GM23338 (cell line): ENCODE results near the gene TMEM120B. TPM values are rescaled to one million over a fixed set of nuclear protein-coding genes. Genes with fewer than 3 reads are reported as not detected.
A peak's percentile ranks its signal among the peaks of the same experiment; 100 is the strongest.

Experiments used
- ATAC-seq: fragments of 200-7000 bp; cut with Tn5 transposase; 3 replicates; pipeline ENCODE4 v1.9.1; 2020
- DNase-seq: peaks from one replicate; pipeline ENCODE4 v3.0.0-alpha.2; 2015; ENCODE audit warnings: low spot score
- H2AFZ ChIP-seq: fragments of 200-600 bp; sonication (generic); 2 replicates; pipeline ENCODE4 v1.8.0; 2016; ENCODE audit warnings: antibody characterized with exemption, mild to moderate bottlenecking, moderate library complexity
- H3F3A ChIP-seq: fragments of 200-600 bp; sonication (generic); replicated peaks from 2 replicates; pipeline ENCODE4 v1.8.0; 2017; ENCODE audit warnings: antibody characterized with exemption, mixed run types, low read depth
- H3K27ac ChIP-seq: fragments of 200-600 bp; sonication (generic); 2 replicates; pipeline ENCODE4 v1.6.1; 2016; ENCODE audit warnings: low read depth
- H3K27me3 ChIP-seq: fragments of 200-600 bp; sonication (generic); 2 replicates; pipeline ENCODE4 v1.8.0; 2016; ENCODE audit warnings: mild to moderate bottlenecking, mixed run types, moderate library complexity; ENCODE audit not compliant: insufficient read depth
- H3K36me3 ChIP-seq: fragments of 200-600 bp; sonication (generic); 2 replicates; pipeline ENCODE4 v1.8.0; 2016; ENCODE audit warnings: mild to moderate bottlenecking; ENCODE audit not compliant: insufficient read depth
- H3K4me1 ChIP-seq: fragments of 200-600 bp; sonication (generic); 2 replicates; pipeline ENCODE4 v1.8.0; 2016; ENCODE audit warnings: mild to moderate bottlenecking, moderate library complexity; ENCODE audit not compliant: insufficient read depth
- H3K4me2 ChIP-seq: fragments of 200-600 bp; sonication (generic); 2 replicates; pipeline ENCODE4 v1.7.1; 2017; ENCODE audit warnings: mixed run types
- H3K4me3 ChIP-seq: fragments of 200-600 bp; sonication (generic); 2 replicates; pipeline ENCODE4 v1.6.1; 2016; ENCODE audit warnings: mixed run types
- H3K79me2 ChIP-seq: fragments of 200-600 bp; sonication (generic); replicated peaks from 2 replicates; pipeline ENCODE4 v1.8.0; 2017; ENCODE audit warnings: mild to moderate bottlenecking; ENCODE audit not compliant: insufficient read depth
- H3K9me2 ChIP-seq: fragments of 200-600 bp; sonication (generic); 2 replicates; pipeline ENCODE4 v1.8.0; 2017; ENCODE audit not compliant: insufficient read depth
- H4K20me1 ChIP-seq: fragments of 200-600 bp; sonication (generic); replicated peaks from 2 replicates; pipeline ENCODE4 v1.8.0; 2017; ENCODE audit warnings: mild to moderate bottlenecking; ENCODE audit not compliant: insufficient read depth
- H3K27ac Mint-ChIP-seq: 2 replicates; pipeline ENCODE4 v1.8.0; 2020; ENCODE audit warnings: inconsistent platforms, mild to moderate bottlenecking, moderate library complexity, mixed read lengths
- H3K27me3 Mint-ChIP-seq: 3 replicates; pipeline ENCODE4 v1.8.0; 2022; ENCODE audit warnings: low read depth, mild to moderate bottlenecking, moderate library complexity, mixed read lengths, inconsistent platforms; ENCODE audit not compliant: insufficient read depth, poor library complexity
- H3K36me3 Mint-ChIP-seq: 3 replicates; pipeline ENCODE4 v1.8.0; 2021; ENCODE audit warnings: low read depth, mild to moderate bottlenecking, inconsistent platforms, moderate library complexity, mixed read lengths
- H3K4me1 Mint-ChIP-seq: 3 replicates; pipeline ENCODE4 v1.8.0; 2020; ENCODE audit warnings: mild to moderate bottlenecking, inconsistent platforms, mixed read lengths
- H3K4me3 Mint-ChIP-seq: 3 replicates; pipeline ENCODE4 v1.8.0; 2021; ENCODE audit warnings: moderate library complexity, mild to moderate bottlenecking, inconsistent platforms, mixed read lengths
- H3K9me3 Mint-ChIP-seq: 3 replicates; pipeline ENCODE4 v1.8.0; 2020; ENCODE audit warnings: moderate library complexity, mild to moderate bottlenecking, inconsistent platforms, mixed read lengths
- CTCF ChIP-seq, 2 experiments: fragments of 200-600 bp in 1 of 2; sonication (generic) in 1 of 2; conservative IDR thresholded peaks; 2 replicates each; pipeline versions ENCODE4 v1.5.1 to v1.6.1; 2016 to 2017; ENCODE audit warnings: antibody characterized with exemption in 2 of 2, low read depth in 2 of 2, mild to moderate bottlenecking in 2 of 2, moderate library complexity in 1 of 2
- EZH2phosphoT487 ChIP-seq: fragments of 200-600 bp; sonication (generic); IDR thresholded peaks from one replicate; pipeline ENCODE4 v1.8.1; 2018; ENCODE audit warnings: antibody characterized with exemption; ENCODE audit not compliant: unreplicated experiment
- STAT1 ChIP-seq: IDR thresholded peaks from one replicate; pipeline ENCODE4 v1.6.1; 2016; ENCODE audit warnings: antibody characterized with exemption; ENCODE audit not compliant: unreplicated experiment
- ZNF462 ChIP-seq: fragments of 250-450 bp; sonication (Bioruptor Pico); IDR thresholded peaks from 2 replicates; pipeline ENCODE4 v1.5.0; 2020; ENCODE audit warnings: mild to moderate bottlenecking, moderate library complexity
- polyA plus RNA-seq: library from polyadenylated mRNA; unstranded; fragments of >200 nt; fragmentation: Nextera tagmentation; extraction: Ambion mirVana; gene quantifications from 2 replicates; pipeline ENCODE4 v1.2.1, GENCODE V29; 2016
- total RNA-seq: library from RNA; depleted of rRNA; stranded (reverse); fragments of >200 nt; shearing (Covaris generic); gene quantifications from 2 replicates; pipeline ENCODE4 v1.2.3, GENCODE V29; 2014

The TMEM120B gene
- total and polyA plus RNA-seq, 2 experiments from 2014 or later = 15.0 to 36.0 TPM

- H3K27me3 Mint-ChIP-seq = peaks cover 11% of the 10 kb centered on the region
- no peaks in the 10 kb centered on the region for H3K36me3 ChIP-seq
- H2AFZ ChIP-seq = no peak overlapping the region
- H3K4me2 ChIP-seq = peak overlapping the region; percentile 66
- peaks cover 11% of the 10 kb centered on the region; the same call in 1 of the 2 replicates for H3F3A ChIP-seq
- H3K79me2 ChIP-seq = no peaks in the 10 kb centered on the region
- no peak overlapping the region for H3K4me3 Mint-ChIP-seq
- peaks cover 24% of the 10 kb centered on the region for H3K4me1 Mint-ChIP-seq
- H3K27me3 ChIP-seq = no peaks in the 10 kb centered on the region
- DNase-seq (peak; percentile 87), ATAC-seq (peak; percentile 26)
- peaks cover 23% of the 10 kb centered on the region for H3K4me1 ChIP-seq
- H3K36me3 Mint-ChIP-seq = peaks cover 12% of the 10 kb centered on the region; the same call in 2 of the 3 replicates
- H3K27ac Mint-ChIP-seq = peak overlapping the region; percentile 94
- H3K4me3 ChIP-seq = peak overlapping the region; percentile 37; the same call in 1 of the 2 replicates
- no peaks in the 10 kb centered on the region for H3K9me2 ChIP-seq
- H4K20me1 ChIP-seq = no peaks in the 10 kb centered on the region; the same call in 1 of the 2 replicates
- H3K9me3 Mint-ChIP-seq = no peaks in the 10 kb centered on the region
- TF ChIP-seq EZH2phosphoT487 (no peak), STAT1 (no peak), CTCF (conservative IDR thresholded peaks at IDR 0.05; ENCODE audit: low read depth in 2 of 2) (no peak)
- peak overlapping the region; percentile 95 for H3K27ac ChIP-seq
Observed at GRCh38 chr12:121774968-121775474, 62.5 kb downstream of the TMEM120B start.

- peak overlapping the region; percentile 66 for H3K4me2 ChIP-seq
- Mint-ChIP-seq H3K4me1 (peaks cover 22% of the 10 kb centered on the region), H3K27ac (peak overlapping the region; percentile 90), H3K4me3 (no peak overlapping the region), H3K36me3 (peaks cover 16% of the 10 kb centered on the region), H3K27me3 (peaks cover 14% of the 10 kb centered on the region), H3K9me3 (no peaks in the 10 kb centered on the region)
- H3K27ac ChIP-seq = peak overlapping the region; percentile 95
- peak; percentile 7 for ATAC-seq
- H3K27me3 ChIP-seq = no peaks in the 10 kb centered on the region
- H3K36me3 ChIP-seq = 0 out of 2 replicates have a peak, but pooled peaks cover 5% of the 10 kb centered on the region
- no peaks in the 10 kb centered on the region for H3K79me2 ChIP-seq
- no peaks in the 10 kb centered on the region for H3K9me2 ChIP-seq
- peaks cover 14% of the 10 kb centered on the region; the same call in 1 of the 2 replicates for H3F3A ChIP-seq
- no peak overlapping the region for H2AFZ ChIP-seq
- TF ChIP-seq CTCF (conservative IDR thresholded peaks at IDR 0.05; ENCODE audit: low read depth in 2 of 2) = 0 out of 4 replicates have a peak, but pooled peaks of 1 of the 2 experiments have one; percentile 4
- TF ChIP-seq ZNF462 (CRISPR knock-in tag) = no peak
- peaks cover 23% of the 10 kb centered on the region for H3K4me1 ChIP-seq
- H4K20me1 ChIP-seq = no peaks in the 10 kb centered on the region; the same call in 1 of the 2 replicates
- H3K4me3 ChIP-seq = peak overlapping the region; percentile 37; the same call in 1 of the 2 replicates
- DNase-seq = no peak
Observed at GRCh38 chr12:121775501-121775900, 62.9 kb downstream of the TMEM120B start.
